Panc1 (cell line): Measurements from ENCODE around the gene RNASE11. TPM values are rescaled to one million over a fixed set of nuclear protein-coding genes. Genes with fewer than 3 reads are reported as not detected.

Experiments used
- ATAC-seq: fragments of 200-7000 bp; cut with Tn5 transposase; 2 replicates; pipeline ENCODE4 v1.9.1; 2020; ENCODE audit warnings: mild to moderate bottlenecking, moderate library complexity
- BruUV-seq: library from RNA; stranded (reverse); fragments of 400-500 nt; replicated peaks from 2 replicates; lab custom pipeline; 2021; lab: Mats Ljungman, UMichigan
- CTCF ChIA-PET: fragments of 300-600 bp; sonication (Branson Sonifier 250); formaldehyde crosslinking; loops from one replicate; lab custom pipeline; 2022; ENCODE audit warnings: antibody characterized with exemption; lab: Charles Lee
- POLR2A ChIA-PET: fragments of 300-600 bp; sonication (Branson Sonifier 250); formaldehyde crosslinking; loops from one replicate; lab custom pipeline; 2022; ENCODE audit warnings: antibody characterized with exemption; lab: Charles Lee
- DNase-seq: peaks from one replicate; pipeline ENCODE4 v3.0.0-alpha.2; 2010; ENCODE audit warnings: low read depth, low spot score
- H3K27ac ChIP-seq: 2 replicates; pipeline ENCODE4 v1.5.1; 2011; ENCODE audit warnings: mild to moderate bottlenecking, low read length, inconsistent platforms
- H3K27me3 ChIP-seq: fragments of 200-500 bp; sonication (Bioruptor generic); 2 replicates; pipeline ENCODE4 v1.6.0; 2014; ENCODE audit warnings: low read length, inconsistent platforms; ENCODE audit not compliant: control insufficient read depth, insufficient read depth
- H3K36me3 ChIP-seq: fragments of 200-500 bp; sonication (Bioruptor generic); 2 replicates; pipeline ENCODE4 v1.5.1; 2014; ENCODE audit warnings: inconsistent platforms, mild to moderate bottlenecking, low read length, moderate library complexity; ENCODE audit not compliant: control insufficient read depth, insufficient read depth
- H3K4me1 ChIP-seq: 2 replicates; pipeline ENCODE4 v1.5.1; 2011; ENCODE audit warnings: inconsistent platforms, mild to moderate bottlenecking, low read length, moderate library complexity; ENCODE audit not compliant: control insufficient read depth, insufficient read depth
- H3K4me3 ChIP-seq, 2 experiments: 2 replicates each; pipeline ENCODE4 v1.5.1; 2011 to 2012; ENCODE audit warnings: low read depth in 2 of 2, low read length in 2 of 2, mild to moderate bottlenecking in 2 of 2, inconsistent platforms in 1 of 2, moderate library complexity in 1 of 2
- H3K9me3 ChIP-seq: fragments of 200-500 bp; sonication (Bioruptor generic); 2 replicates; pipeline ENCODE4 v1.5.1; 2014; ENCODE audit warnings: low read depth, mild to moderate bottlenecking, inconsistent platforms, low read length, moderate library complexity; ENCODE audit not compliant: control insufficient read depth, insufficient read depth
- CTCF ChIP-seq: fragments of 450-650 bp; IDR thresholded peaks from 2 replicates; pipeline ENCODE4 v1.5.1; 2017; ENCODE audit warnings: mild to moderate bottlenecking
- POLR2AphosphoS5 ChIP-seq: IDR thresholded peaks from 2 replicates; pipeline ENCODE4 v1.6.1; 2012; ENCODE audit warnings: mild to moderate bottlenecking, low read depth, low read length, moderate library complexity
- REST ChIP-seq, 2 experiments: IDR thresholded peaks; 2 replicates each; pipeline ENCODE4 v1.6.1; 2011 to 2012; ENCODE audit warnings: low read depth in 2 of 2, control low read depth in 1 of 2, low read length in 1 of 2, mild to moderate bottlenecking in 1 of 2, moderate library complexity in 1 of 2; ENCODE audit not compliant: insufficient read depth in 1 of 2
- SIN3A ChIP-seq: IDR thresholded peaks from 2 replicates; pipeline ENCODE4 v1.6.1; 2012; ENCODE audit warnings: low read depth, mild to moderate bottlenecking, low read length, moderate library complexity, borderline replicate concordance; ENCODE audit not compliant: insufficient read depth
- TCF7L2 ChIP-seq: IDR thresholded peaks from 2 replicates; pipeline ENCODE4 v1.6.1; 2011; ENCODE audit warnings: mild to moderate bottlenecking, low read depth, low read length, inconsistent platforms
- in situ Hi-C: cut with HindIII; loops from 2 replicates; pipeline ENCODE4 v1.10.0; 2016; ENCODE audit warnings: low sequenced_read_pairs, low pct_unique_long_range_greater_than_20kb
- intact Hi-C: fragments of 100-400 bp; cut with micrococcal nuclease; formaldehyde crosslinking; loops from one replicate; pipeline ENCODE4 v1.10.0; 2022; ENCODE audit not compliant: unreplicated experiment
- total RNA-seq: library from RNA; stranded (reverse); gene quantifications from one replicate; pipeline ENCODE4 v1.2.1, GENCODE V29; 2021; ENCODE audit not compliant: unreplicated experiment

RNASE11 gene
- total RNA-seq, 1 experiment from 2014 or later, result not detected

GRCh38 chr14:20564501-20564997 is 23.3 kb downstream of the RNASE11 start:
- Histone ChIP-seq H3K4me3 (no peak overlapping the region), H3K9me3 (no peaks in the 10 kb centered on the region), H3K27me3 (no peaks in the 10 kb centered on the region), H3K4me1 (no peaks in the 10 kb centered on the region), H3K36me3 (no peaks in the 10 kb centered on the region), H3K27ac (no peak overlapping the region)
- TF ChIP-seq CTCF (no peak), TCF7L2 (no peak), SIN3A (no peak), POLR2AphosphoS5 (no peak), REST (IDR thresholded peaks at IDR 0.05; ENCODE audit: insufficient read depth in 1 of 2, low read depth in 2 of 2, low read length in 1 of 2) (no peak)
- ChIA-PET POLR2A (no interaction called here), CTCF (no interaction called here)
- in situ Hi-C loops (no loop called here), intact Hi-C loops (no loop called here)
- no TSS peak for BruUV-seq
- ATAC-seq (no peak), DNase-seq (no peak)

- in situ Hi-C loops (no loop called here), intact Hi-C loops (no loop called here)
- no peaks in the 10 kb centered on the region for H3K27me3 ChIP-seq
- H3K9me3 ChIP-seq, result no peaks in the 10 kb centered on the region
- H3K36me3 ChIP-seq, result no peaks in the 10 kb centered on the region
- ChIA-PET POLR2A (no interaction called here), CTCF (no interaction called here)
- no peak for DNase-seq
- no peak overlapping the region for H3K27ac ChIP-seq
- ATAC-seq, result no peak
- BruUV-seq, result no TSS peak
- no peak overlapping the region for H3K4me3 ChIP-seq
- no peak for TF ChIP-seq SIN3A
- TF ChIP-seq CTCF, result no peak
- no peak for TF ChIP-seq POLR2AphosphoS5
- TF ChIP-seq TCF7L2, result no peak
- TF ChIP-seq REST (IDR thresholded peaks at IDR 0.05; ENCODE audit: insufficient read depth in 1 of 2, low read depth in 2 of 2, low read length in 1 of 2), result no peak
- no peaks in the 10 kb centered on the region for H3K4me1 ChIP-seq
Measured at GRCh38 chr14:20563971-20564370, 23.8 kb downstream of the RNASE11 start.
